K562 (cell line): ENCODE data around the gene MYH9. TPM values are rescaled to one million over a fixed set of nuclear protein-coding genes. Genes with fewer than 3 reads are reported as not detected.

ENCODE experiments used
- ATAC-seq: fragments of 200-7000 bp; cut with Tn5 transposase; 3 replicates; pipeline ENCODE4 v1.9.1; 2020; ENCODE audit warnings: moderate library complexity
- BruUV-seq: library from RNA; stranded (reverse); fragments of 400-500 nt; replicated peaks from 2 replicates; lab custom pipeline; 2021; lab: Mats Ljungman, UMichigan
- CTCF ChIA-PET: fragments of 300-600 bp; formaldehyde crosslinking; extraction: SDS; loops from one replicate; lab custom pipeline; 2021; ENCODE audit warnings: low intra/inter-chr PET ratio; lab: Yijun Ruan, JAX
- POLR2A ChIA-PET: fragments of 300-600, 350-650 bp; sonication (Branson Sonifier 250); formaldehyde crosslinking; extraction: SDS; loops from one replicate; lab custom pipeline; 2021; ENCODE audit warnings: antibody characterized with exemption, inconsistent platforms; lab: Yijun Ruan, JAX
- DNase-seq, 4 experiments: peaks; one replicate each; pipeline versions ENCODE4 v3.0.0 to v3.0.0-alpha.2; 2011 to 2018; ENCODE audit warnings: low spot score in 3 of 4, mixed read lengths in 3 of 4; ENCODE audit errors: extremely low read depth in 1 of 4
- FAIRE-seq: peaks from 2 replicates; lab custom pipeline; 2011; peaks lifted over from hg19 to GRCh38; lab: Jason Lieb, UNC
- H2AFZ ChIP-seq: 2 replicates; pipeline ENCODE4 v1.6.0; 2011; ENCODE audit warnings: low read depth, low read length, control low read depth, inconsistent platforms
- H3K27ac ChIP-seq: fragments of 200-600 bp; 3 replicates; pipeline ENCODE4 v1.8.0; 2011; ENCODE audit warnings: low read depth, mild to moderate bottlenecking, control low read depth, inconsistent platforms, low read length, moderate library complexity, mixed read lengths; ENCODE audit errors: extremely low read depth
- H3K27me3 ChIP-seq, 2 experiments: fragments of 300-600 bp in 1 of 2; 2 replicates in 1 of 2; 3 replicates in 1 of 2; pipeline versions ENCODE4 v1.6.0 to v1.8.0; 2011; ENCODE audit warnings: inconsistent platforms in 2 of 2, low read length in 2 of 2, mild to moderate bottlenecking in 1 of 2, mixed read lengths in 1 of 2, moderate library complexity in 1 of 2; ENCODE audit not compliant: control insufficient read depth in 2 of 2, insufficient read depth in 2 of 2
- H3K36me3 ChIP-seq: fragments of 300-600 bp; 3 replicates; pipeline ENCODE4 v1.8.0; 2011; ENCODE audit warnings: mild to moderate bottlenecking, low read length, inconsistent platforms; ENCODE audit not compliant: control insufficient read depth, insufficient read depth
- H3K4me1 ChIP-seq, 2 experiments: fragments of 200-600 bp in 1 of 2; replicated peaks in 1 of 2; 2 replicates in 1 of 2; 3 replicates in 1 of 2; pipeline versions ENCODE4 v1.5.1 to v1.8.0; 2011; ENCODE audit warnings: inconsistent platforms in 2 of 2, low read length in 2 of 2, mild to moderate bottlenecking in 1 of 2, mixed read lengths in 1 of 2, moderate library complexity in 1 of 2; ENCODE audit not compliant: control insufficient read depth in 2 of 2, insufficient read depth in 2 of 2
- H3K4me2 ChIP-seq: 2 replicates; pipeline ENCODE4 v1.6.1; 2011; ENCODE audit warnings: low read length, control low read depth, inconsistent platforms, mixed read lengths; ENCODE audit not compliant: insufficient read depth
- H3K4me3 ChIP-seq: fragments of 200-600 bp; sonication (generic), shearing (Covaris generic); 2 replicates; pipeline ENCODE4 v1.5.1; 2016; ENCODE audit warnings: control low read depth, inconsistent platforms
- H3K79me2 ChIP-seq: fragments of 200-600 bp; 3 replicates; pipeline ENCODE4 v1.8.0; 2011; ENCODE audit warnings: low read length, inconsistent platforms; ENCODE audit not compliant: control insufficient read depth, insufficient read depth
- H3K9ac ChIP-seq, 2 experiments: 2 replicates each; pipeline versions ENCODE4 v1.6.0 to v1.6.1; 2011; ENCODE audit warnings: low read depth in 2 of 2, low read length in 2 of 2, control low read depth in 1 of 2, inconsistent platforms in 1 of 2, mild to moderate bottlenecking in 1 of 2, mixed read lengths in 1 of 2; ENCODE audit not compliant: insufficient read depth in 1 of 2
- H3K9me1 ChIP-seq: one replicate; pipeline ENCODE4 v1.6.0; 2011; ENCODE audit warnings: inconsistent platforms, mild to moderate bottlenecking, low read length, moderate library complexity; ENCODE audit not compliant: control insufficient read depth, insufficient read depth
- H3K9me3 ChIP-seq: replicated peaks from 2 replicates; pipeline ENCODE4 v1.5.1; 2011; ENCODE audit warnings: low read depth, low read length, inconsistent platforms; ENCODE audit not compliant: control insufficient read depth, insufficient read depth
- H4K20me1 ChIP-seq: replicated peaks from 2 replicates; pipeline ENCODE4 v1.6.1; 2011; ENCODE audit warnings: low read length, inconsistent platforms, mixed read lengths; ENCODE audit not compliant: control insufficient read depth, insufficient read depth
- BCOR ChIP-seq: fragments of 450-650 bp; IDR thresholded peaks from 2 replicates; pipeline ENCODE4 v1.6.1; 2016
- BDP1 ChIP-seq: IDR thresholded peaks from 3 replicates; pipeline ENCODE4 v1.6.1; 2011; ENCODE audit not compliant: insufficient read length, insufficient read depth
- CC2D1A ChIP-seq: fragments of 450-650 bp; IDR thresholded peaks from 2 replicates; pipeline ENCODE4 v1.6.1; 2017; ENCODE audit warnings: mild to moderate bottlenecking
- GABPB1 ChIP-seq: sonication (generic); formaldehyde crosslinking; IDR thresholded peaks from 2 replicates; pipeline ENCODE4 v1.8.0; 2022; ENCODE audit warnings: mild to moderate bottlenecking, missing genetic modification reagents
- HMG20B ChIP-seq: fragments of 250-450 bp; sonication (Bioruptor Pico); IDR thresholded peaks from 2 replicates; pipeline ENCODE4 v1.5.0; 2021; ENCODE audit warnings: mild to moderate bottlenecking
- LCOR ChIP-seq: sonication (generic); formaldehyde crosslinking; IDR thresholded peaks from 2 replicates; pipeline ENCODE4 v1.8.0; 2022; ENCODE audit warnings: mild to moderate bottlenecking, missing genetic modification reagents
- MAFG ChIP-seq: fragments of 450-650 bp; conservative IDR thresholded peaks from 2 replicates; pipeline ENCODE4 v1.6.1; 2016; ENCODE audit warnings: missing genetic modification characterization, missing compliant biosample characterization
- NBN ChIP-seq: fragments of 450-650 bp; IDR thresholded peaks from 2 replicates; pipeline ENCODE4 v1.6.1; 2016; ENCODE audit warnings: low read depth, mild to moderate bottlenecking
- PPARD ChIP-seq: fragments of 250-450 bp; sonication (Bioruptor Pico); IDR thresholded peaks from 2 replicates; pipeline ENCODE4 v1.8.0; 2022; ENCODE audit warnings: inconsistent platforms, mild to moderate bottlenecking, moderate library complexity
- RBM25 ChIP-seq: fragments of 200-400 bp; formaldehyde crosslinking; IDR thresholded peaks from 2 replicates; pipeline ENCODE4 v1.6.1; 2018; ENCODE audit warnings: low read length, low read depth, moderate library complexity; ENCODE audit not compliant: severe bottlenecking
- SOX6 ChIP-seq: fragments of 450-650 bp; IDR thresholded peaks from 2 replicates; pipeline ENCODE4 v1.6.1; 2014; ENCODE audit warnings: mild to moderate bottlenecking
- SRSF3 ChIP-seq: fragments of 200-400 bp; formaldehyde crosslinking; IDR thresholded peaks from 2 replicates; pipeline ENCODE4 v1.6.1; 2016; ENCODE audit warnings: mild to moderate bottlenecking, low read length, moderate library complexity; ENCODE audit not compliant: insufficient read depth
- STAT5B ChIP-seq: fragments of 250-450 bp; sonication (Bioruptor Pico); IDR thresholded peaks from 2 replicates; pipeline ENCODE4 v1.8.0; 2021; ENCODE audit warnings: mild to moderate bottlenecking, inconsistent platforms
- XRCC4 ChIP-seq: IDR thresholded peaks from one replicate; pipeline ENCODE4 v1.6.1; 2011; ENCODE audit not compliant: insufficient read depth, insufficient read length; ENCODE audit errors: extremely low read depth
- ZBTB8A ChIP-seq: fragments of 450-650 bp; IDR thresholded peaks from 2 replicates; pipeline ENCODE4 v1.6.1; 2018; ENCODE audit warnings: mild to moderate bottlenecking, moderate library complexity; ENCODE audit not compliant: partially characterized antibody
- ZNF197 ChIP-seq: fragments of 200-800 bp; sonication (Bioruptor generic); IDR thresholded peaks from 2 replicates; pipeline ENCODE4 v1.6.1; 2016; ENCODE audit warnings: low read depth, missing genetic modification characterization, missing compliant biosample characterization
- ZNF239 ChIP-seq: fragments of 250-450 bp; sonication (Bioruptor Pico); IDR thresholded peaks from 2 replicates; pipeline ENCODE4 v1.4.0; 2020; ENCODE audit warnings: mild to moderate bottlenecking
- ZNF77 ChIP-seq: fragments of 250-450 bp; sonication (Bioruptor Pico); IDR thresholded peaks from 2 replicates; pipeline ENCODE4 v1.5.0; 2020
- WGBS: fragments of 100-300 bp; shearing (Covaris generic); methylation state at CpG from one replicate; pipeline ENCODE4 v1.1.6; 2016; ENCODE audit warnings: low coverage, mixed read lengths; ENCODE audit not compliant: insufficient coverage; ENCODE audit errors: missing lambda C conversion rate; 5-methylcytosine and 5-hydroxymethylcytosine counted together
- in situ Hi-C: fragments of 300-500 bp; cut with MboI; formaldehyde crosslinking; loops from 4 replicates; pipeline ENCODE4 v1.15.0; 2018; ENCODE audit warnings: inconsistent platforms, mixed read lengths
- intact Hi-C: fragments of 100-400 bp; cut with micrococcal nuclease; formaldehyde crosslinking; loops from 2 replicates; pipeline ENCODE4 v1.14.2; 2022
- polyA plus RNA-seq, 8 experiments: library from polyadenylated mRNA; depleted of rRNA in 4 of 8; stranded (reverse) in 5 of 8; unstranded in 3 of 8; fragments of >200 nt; fragmentation: Nextera tagmentation in 2 of 8; fragmentation: Illumina TruSeq in 1 of 8; extraction: Ambion mirVana in 2 of 8; extraction: Trizol in 1 of 8; gene quantifications; 2 replicates each; pipeline versions ENCODE4 v1.2.1 to v1.2.3, GENCODE V29; 2011 to 2014; ENCODE audit warnings: inconsistent platforms in 1 of 8, missing spikeins in 1 of 8
- total RNA-seq, 7 experiments: library from RNA; depleted of rRNA in 6 of 7; stranded (reverse); fragments of >200 nt in 6 of 7; fragmentation: Illumina TruSeq in 2 of 7; extraction: Trizol in 2 of 7; gene quantifications; 2 replicates each; pipeline versions ENCODE4 v1.2.1 to v1.2.3, GENCODE V29; 2011 to 2021; ENCODE audit warnings: low replicate concordance in 1 of 7
- TF ChIP-seq, protein P1 (sequence below), 2 experiments: fragments of 450-650 bp in 1 of 2; sonication (generic) in 1 of 2; formaldehyde crosslinking in 1 of 2; IDR thresholded peaks in 1 of 2; conservative IDR thresholded peaks in 1 of 2; 2 replicates each; pipeline versions ENCODE4 v1.6.1 to v1.8.1; 2016 to 2023; ENCODE audit warnings: mild to moderate bottlenecking in 2 of 2, moderate library complexity in 2 of 2, inconsistent platforms in 1 of 2, missing genetic modification reagents in 1 of 2

MYH9 gene
- total and polyA plus RNA-seq, 9 of the 15 experiments (the other 6 are each of a cell fraction or from before 2014, with no cell fraction given), result 0.71 to 111 (median 24.6) TPM

DNA sequence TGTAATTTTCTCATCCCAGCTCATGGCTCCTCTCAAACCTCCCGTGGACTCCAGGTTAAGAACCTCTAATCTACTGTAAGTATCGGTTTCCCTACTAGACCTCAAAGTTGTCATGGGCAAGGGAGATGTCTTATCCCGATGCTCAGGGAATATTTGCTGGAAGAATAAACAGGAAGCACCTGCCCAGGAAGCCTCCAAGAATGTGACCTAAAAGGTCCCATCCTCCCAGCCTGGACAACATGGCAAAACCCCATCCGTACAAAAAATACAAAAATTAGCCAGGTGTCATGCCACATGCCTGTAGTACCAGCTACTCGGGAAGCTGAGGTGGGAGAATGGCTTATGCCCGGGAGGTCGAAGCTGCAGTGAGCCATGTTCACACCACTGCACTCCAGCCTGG lies 72.4 kb downstream of the MYH9 start:
- POLR2A ChIA-PET, result interaction anchor here (1.1 to 1.5 kb wide), 3 partner anchors 9 to 165 kb away, joined by 3 read pairs; no protein-coding TSS in a partner anchor

DNA sequence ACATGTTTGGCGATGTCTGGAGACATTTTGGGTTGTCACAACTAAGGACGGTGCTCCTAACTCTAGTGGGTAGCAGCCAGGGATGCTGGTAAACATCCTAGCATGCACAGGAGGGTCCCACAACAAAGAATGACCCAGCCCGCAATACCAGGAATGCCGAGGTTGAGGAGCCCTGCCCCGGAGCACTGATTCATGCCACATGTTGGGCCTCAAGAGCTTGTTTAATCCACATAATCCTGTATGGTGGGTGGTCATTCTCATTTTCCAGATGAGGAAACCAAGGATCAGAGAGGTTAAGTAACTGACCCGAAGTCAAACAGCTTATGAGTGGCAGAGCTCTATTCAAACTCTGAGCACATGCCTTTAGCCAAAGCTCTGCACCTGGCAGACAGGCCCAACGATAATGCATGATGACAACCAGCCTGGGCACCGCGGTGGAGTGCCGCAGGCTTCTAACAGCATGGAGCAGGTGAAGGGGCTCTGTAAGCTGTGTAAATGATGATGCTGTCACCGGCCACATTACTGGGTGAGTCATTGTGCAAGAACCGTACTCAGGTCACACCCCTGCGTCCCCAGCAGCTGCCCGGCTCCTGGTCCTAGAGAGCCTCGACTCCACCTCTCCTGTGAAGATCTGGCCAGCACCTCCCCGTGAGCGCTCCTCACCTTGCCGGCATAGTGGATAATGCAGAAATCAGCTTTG lies 76.2 kb downstream of the MYH9 start:
- ATAC-seq (no peak), DNase-seq (no peak), FAIRE-seq (no peak)
- Histone ChIP-seq H3K4me1 (no peaks in the 10 kb centered on the region), H3K27ac (no peak overlapping the region), H3K4me3 (no peak overlapping the region), H3K79me2 (no peaks in the 10 kb centered on the region), H4K20me1 (no peaks in the 10 kb centered on the region), H3K9ac (no peak overlapping the region), H3K36me3 (peaks cover 69% of the 10 kb centered on the region; the same call in 2 of the 3 replicates), H2AFZ (no peak overlapping the region), H3K27me3 (no peaks in the 10 kb centered on the region), H3K9me1 (no peaks in the 10 kb centered on the region), H3K4me2 (no peak overlapping the region), H3K9me3 (no peaks in the 10 kb centered on the region)
- ChIA-PET CTCF (interaction anchor here (0.6 kb wide), 1 partner anchor 157 kb away, joined by 3 read pairs; no protein-coding TSS in a partner anchor), POLR2A (interaction anchor here (1.4 to 1.6 kb wide), 2 partner anchors 10 to 16 kb away, joined by 5 to 8 read pairs; no protein-coding TSS in a partner anchor)
- 77% methylated on average over 15 of the region's 18 CpGs for WGBS
- BruUV-seq, result no TSS peak
- in situ Hi-C loops, result no loop called here
- intact Hi-C loops, result no loop called here
- TF ChIP-seq LCOR (no peak), SOX6 (no peak), SRSF3 (no peak), ZNF77 (CRISPR knock-in tag) (no peak), PPARD (no peak), MAFG (tag) (no peak), RBM25 (peak; percentile 53), GABPB1 (CRISPR knock-in tag) (no peak), CC2D1A (no peak), ZNF197 (CRISPR knock-in tag) (no peak), BDP1 (no peak), ZBTB8A (no peak), XRCC4 (no peak), BCOR (peak; percentile 42; the same call in 1 of the 2 replicates)
- TF ChIP-seq, protein P1, sequence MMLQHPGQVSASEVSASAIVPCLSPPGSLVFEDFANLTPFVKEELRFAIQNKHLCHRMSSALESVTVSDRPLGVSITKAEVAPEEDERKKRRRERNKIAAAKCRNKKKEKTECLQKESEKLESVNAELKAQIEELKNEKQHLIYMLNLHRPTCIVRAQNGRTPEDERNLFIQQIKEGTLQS (IDR thresholded peaks at IDR 0.05), result peak; percentile 34; the same call in 1 of the 2 replicates
- TF ChIP-seq, protein P1 (CRISPR knock-in tag; conservative IDR thresholded peaks at IDR 0.05), result no peak

More for the DNA sequence above, 72.4 kb downstream of the MYH9 start:
- Histone ChIP-seq H3K4me2 (no peak overlapping the region), H3K9me3 (no peaks in the 10 kb centered on the region), H3K9ac (no peak overlapping the region), H3K4me3 (no peak overlapping the region), H3K79me2 (no peaks in the 10 kb centered on the region)
- FAIRE-seq, result no peak
- WGBS, result 95% methylated on average over 7 of the region's 7 CpGs
- in situ Hi-C loops (no loop called here), intact Hi-C loops (no loop called here)
- TF ChIP-seq NBN, result no peak
- no peak for TF ChIP-seq ZNF239 (CRISPR knock-in tag)
- TF ChIP-seq STAT5B (CRISPR knock-in tag), result no peak
- no peak for TF ChIP-seq HMG20B (CRISPR knock-in tag)
- TF ChIP-seq, all 486 proteins: peak for 0
- DNase-seq (no peak), ATAC-seq (no peak)
- Histone ChIP-seq H4K20me1 (no peaks in the 10 kb centered on the region), H3K4me1 (no peaks in the 10 kb centered on the region), H3K36me3 (peaks cover 74% of the 10 kb centered on the region; the same call in 2 of the 3 replicates), H3K27me3 (no peaks in the 10 kb centered on the region), H3K27ac (no peak overlapping the region), H2AFZ (no peak overlapping the region), H3K9me1 (no peaks in the 10 kb centered on the region)
- BruUV-seq, result no TSS peak
- CTCF ChIA-PET, result no interaction called here
